Measurements from ENCODE around the gene SHC3. TPM values are rescaled to one million over a fixed set of nuclear protein-coding genes. Genes with fewer than 3 reads are reported as not detected.

Gene SHC3
- polyA plus RNA-seq, 3 donors = not detected

DNA sequence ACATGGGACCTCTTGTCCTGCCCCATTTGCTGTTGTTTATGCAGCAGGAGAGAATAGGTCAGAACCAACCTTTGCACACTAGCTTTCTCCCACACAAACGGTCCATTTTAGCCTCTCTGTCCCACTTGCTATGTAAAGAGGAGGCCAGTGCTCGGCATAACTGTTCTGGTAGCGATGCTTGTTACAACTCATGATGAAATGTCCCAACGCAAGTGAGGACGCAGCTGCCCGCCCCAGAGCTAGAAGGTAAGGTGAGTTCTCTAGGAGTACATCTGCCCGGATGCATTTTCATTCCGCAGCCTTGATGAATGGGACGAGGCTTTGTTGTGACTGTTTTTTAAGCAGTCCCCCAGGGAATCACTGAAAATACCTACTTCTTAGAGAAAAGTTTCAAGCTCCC lies 173.3 kb downstream of the SHC3 start:
- no peak overlapping the region for H3K4me3 Mint-ChIP-seq
- no peak overlapping the region for H3K27ac ChIP-seq (ENCODE audit: low read depth in 1 of 2, low read length in 2 of 2)
- peaks cover 0 to 2% (median 0%) of the 10 kb centered on the region in 7 donors for H3K9me3 Mint-ChIP-seq
- peaks cover 75% of the 10 kb centered on the region for H4K20me1 ChIP-seq (ENCODE audit: insufficient read depth, low read length)
- H3K79me2 ChIP-seq (ENCODE audit: insufficient read depth, low read length) = peaks cover 5% of the 10 kb centered on the region
- peaks cover 28% of the 10 kb centered on the region for H3K4me1 Mint-ChIP-seq
- H3K27me3 ChIP-seq (ENCODE audit: control insufficient read depth in 2 of 2, insufficient read depth in 2 of 2, low read length in 2 of 2) = no peaks in the 10 kb centered on the region
- no peak for TF ChIP-seq CTCF (IDR thresholded peaks at IDR 0.05)
- no peak overlapping the region for H3K4me2 ChIP-seq (replicated peaks; ENCODE audit: extremely low read depth, low read length, poor library complexity, severe bottlenecking)
- H3K27ac Mint-ChIP-seq = no peak overlapping the region
- no peak overlapping the region for H3K9ac ChIP-seq (ENCODE audit: insufficient read depth, low read length, poor library complexity, severe bottlenecking)
- no peak overlapping the region for H3K4me3 ChIP-seq (replicated peaks in 1 of 3; ENCODE audit: low read depth in 2 of 3, low read length in 3 of 3)
- H3K36me3 Mint-ChIP-seq = peaks cover 50 to 63% of the 10 kb centered on the region in 2 donors
- no peak overlapping the region for H2AFZ ChIP-seq (ENCODE audit: insufficient read depth, low read depth, low read length, poor library complexity, severe bottlenecking)
- H3K4me1 ChIP-seq (ENCODE audit: control insufficient read depth in 1 of 2, insufficient read depth in 2 of 2, low read length in 2 of 2) = peaks cover 29 to 30% of the 10 kb centered on the region in 2 donors
- DNase-seq = no peak
- H3K27me3 Mint-ChIP-seq (ENCODE audit: low read depth in 3 of 3) = peaks cover 0 to 7% (median 0%) of the 10 kb centered on the region in 3 donors
- intact Hi-C loops (cut with micrococcal nuclease) = loop anchor here in 1 of 2 donors (10.0 kb wide), 1 partner anchor 281 kb away; no protein-coding TSS in a partner anchor
- H3K9me3 ChIP-seq (replicated peaks in 1 of 2; ENCODE audit: control insufficient read depth in 1 of 2, insufficient read depth in 1 of 2, low read length in 2 of 2) = no peaks in the 10 kb centered on the region
- H3K36me3 ChIP-seq (replicated peaks in 1 of 2; ENCODE audit: control insufficient read depth in 1 of 2, insufficient read depth in 2 of 2, low read length in 2 of 2) = peaks cover 48 to 58% of the 10 kb centered on the region in 2 donors
- 87% methylated on average over 6 of the region's 9 CpGs for WGBS (ENCODE audit: insufficient coverage)

DNA sequence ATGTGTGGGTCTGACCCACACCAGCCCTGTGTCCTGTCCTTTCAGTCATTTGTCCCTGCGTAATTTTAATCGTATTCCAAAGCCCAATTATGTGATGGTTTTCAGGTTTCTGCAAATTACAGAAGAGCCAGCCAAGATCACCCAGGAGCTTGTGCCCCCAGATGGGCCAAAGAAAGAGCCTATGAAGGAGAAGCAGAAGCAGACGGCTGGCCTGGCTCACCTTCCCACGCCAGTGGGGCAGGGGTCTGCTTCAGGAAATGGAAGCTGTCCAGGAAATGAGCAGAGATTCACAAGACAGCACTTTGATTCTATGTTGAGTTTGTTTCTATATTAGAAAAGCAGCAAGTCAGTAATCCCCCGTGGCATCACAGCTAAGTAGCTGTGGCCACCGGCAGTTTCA lies 175.6 kb downstream of the SHC3 start:
- Mint-ChIP-seq H3K36me3 (peaks cover 66 to 78% of the 10 kb centered on the region in 2 donors), H3K27me3 (ENCODE audit: low read depth in 3 of 3) (peaks cover 0 to 9% (median 0%) of the 10 kb centered on the region in 3 donors), H3K4me3 (no peak overlapping the region), H3K9me3 (no peaks in the 10 kb centered on the region), H3K27ac (no peak overlapping the region), H3K4me1 (peaks cover 22% of the 10 kb centered on the region)
- intact Hi-C loops (cut with micrococcal nuclease) = loop anchor here (5.0 to 10.0 kb wide), 3 partner anchors 276 to 411 kb away; no protein-coding TSS in a partner anchor
- H3K9ac ChIP-seq (ENCODE audit: insufficient read depth, low read length, poor library complexity, severe bottlenecking) = no peak overlapping the region
- H2AFZ ChIP-seq (ENCODE audit: insufficient read depth, low read depth, low read length, poor library complexity, severe bottlenecking) = no peak overlapping the region
- no peaks in the 10 kb centered on the region for H3K9me3 ChIP-seq (replicated peaks in 1 of 2; ENCODE audit: control insufficient read depth in 1 of 2, insufficient read depth in 1 of 2, low read length in 2 of 2)
- H3K4me2 ChIP-seq (replicated peaks; ENCODE audit: extremely low read depth, low read length, poor library complexity, severe bottlenecking) = no peak overlapping the region
- H3K27ac ChIP-seq (ENCODE audit: low read depth in 1 of 2, low read length in 2 of 2) = no peak overlapping the region
- H3K4me3 ChIP-seq (replicated peaks in 1 of 3; ENCODE audit: low read depth in 2 of 3, low read length in 3 of 3) = no peak overlapping the region
- no peak for TF ChIP-seq CTCF (IDR thresholded peaks at IDR 0.05)
- H3K79me2 ChIP-seq (ENCODE audit: insufficient read depth, low read length) = peaks cover 5% of the 10 kb centered on the region
- WGBS (ENCODE audit: insufficient coverage) = 86% methylated on average over 4 of the region's 6 CpGs
- H3K36me3 ChIP-seq (replicated peaks in 1 of 2; ENCODE audit: control insufficient read depth in 1 of 2, insufficient read depth in 2 of 2, low read length in 2 of 2) = peaks cover 54 to 74% of the 10 kb centered on the region in 2 donors
- peaks cover 16 to 18% of the 10 kb centered on the region in 2 donors for H3K4me1 ChIP-seq (ENCODE audit: control insufficient read depth in 1 of 2, insufficient read depth in 2 of 2, low read length in 2 of 2)
- H3K27me3 ChIP-seq (ENCODE audit: control insufficient read depth in 2 of 2, insufficient read depth in 2 of 2, low read length in 2 of 2) = no peaks in the 10 kb centered on the region
- peaks cover 97% of the 10 kb centered on the region for H4K20me1 ChIP-seq (ENCODE audit: insufficient read depth, low read length)
- DNase-seq = no peak
